K562 treated with DMSO at 1 percent for 48 hours (cell line): ENCODE measurements around the gene SCEL. TPM values are rescaled to one million over a fixed set of nuclear protein-coding genes. Genes with fewer than 3 reads are reported as not detected.

Experiments used
- total RNA-seq: library from RNA; unstranded; fragments of 300-600 nt; gene quantifications from 2 replicates; pipeline ENCODE4 v1.2.3, GENCODE V29; 2022; ENCODE audit warnings: low replicate concordance; ENCODE audit errors: extremely low read depth

Gene SCEL
- not detected in 2 replicates for total RNA-seq

DNA sequence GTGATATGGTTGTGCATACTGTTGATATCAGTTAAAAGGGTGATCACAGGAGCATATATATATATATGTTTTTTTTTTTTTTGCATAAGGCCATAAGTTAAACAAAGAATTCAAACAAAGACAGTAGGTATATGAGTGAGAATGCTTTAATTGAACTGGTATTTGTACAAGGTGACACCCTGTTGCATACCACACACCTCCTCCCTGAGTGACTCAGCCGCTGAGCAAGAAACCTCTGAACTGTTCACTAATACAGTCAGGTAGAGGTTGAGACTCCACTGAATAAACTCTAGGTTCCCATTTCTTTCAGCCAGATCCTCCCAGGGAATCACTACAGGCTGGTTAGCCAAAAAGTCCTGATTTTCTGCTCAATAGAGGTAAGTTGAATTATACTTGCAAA, at the start of gene SCEL:
Gene SCEL (plus strand): TSS at position 259 of the 400 bp plus-strand sequence. CDS start 20,170 bp downstream, outside the sequence.

Other genes with a start within 250 kb of the SCEL start
- gene MYCBP2, start 208.6 kb upstream of the SCEL start, total RNA-seq, result not detected in 2 replicates
- gene SLAIN1, start 162.0 kb downstream of the SCEL start, total RNA-seq, result not detected in 2 replicates